Measurements from ENCODE around the gene IRGC. TPM values are rescaled to one million over a fixed set of nuclear protein-coding genes. Genes with fewer than 3 reads are reported as not detected.

The IRGC gene
- total and polyA plus RNA-seq, 9 of the 15 experiments (the other 6 are each of a cell fraction or from before 2014, with no cell fraction given) = not detected

DNA sequence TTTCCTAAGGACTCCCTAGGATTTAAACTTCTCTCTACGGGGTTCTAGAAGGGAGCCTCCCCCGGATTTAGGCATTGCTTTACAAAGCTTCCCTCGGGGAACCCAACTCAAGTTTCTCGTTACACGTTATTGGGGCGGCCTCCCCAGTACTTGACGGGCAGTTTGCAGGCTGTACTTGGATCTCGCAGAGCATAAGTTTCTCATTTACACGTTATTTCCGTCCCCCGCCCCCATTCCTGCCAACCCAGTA lies 38.3 kb downstream of the IRGC start:
- intact Hi-C loops (cut with micrococcal nuclease) = no loop called here
- 0 out of 4 replicates have a peak, but pooled peaks of 1 of the 2 experiments have one; percentile 39 for TF ChIP-seq SIN3A (IDR thresholded peaks at IDR 0.05; ENCODE audit: borderline replicate concordance in 2 of 2, control insufficient read depth in 1 of 2, low read depth in 2 of 2, low read length in 2 of 2)
- no peak for TF ChIP-seq PTBP1 (IDR thresholded peaks at IDR 0.05; ENCODE audit: low read depth, low read length)
- TF ChIP-seq CAMTA2 (CRISPR knock-in tag; conservative IDR thresholded peaks at IDR 0.05) = no peak
- TF ChIP-seq SNRNP70 (optimal IDR thresholded peaks at IDR 0.05; ENCODE audit: low read depth, low read length) = no peak
- TF ChIP-seq PHF21A (IDR thresholded peaks at IDR 0.05; ENCODE audit: borderline replicate concordance, low read depth) = peak; percentile 50; the same call in 1 of the 2 replicates
- no peak for TF ChIP-seq LARP7 (IDR thresholded peaks at IDR 0.05)
- TF ChIP-seq ZEB2 (IDR thresholded peaks at IDR 0.05) = no peak
- no peak; the same call in 1 of the 2 replicates for TF ChIP-seq FOXP1 (CRISPR knock-in tag; IDR thresholded peaks at IDR 0.05)
- TF ChIP-seq RREB1 (CRISPR knock-in tag; IDR thresholded peaks at IDR 0.05) = no peak
- no peak for TF ChIP-seq PRMT5 (CRISPR knock-in tag; IDR thresholded peaks at IDR 0.05)
- TF ChIP-seq ZNF12 (CRISPR knock-in tag; IDR thresholded peaks at IDR 0.05) = 0 out of 2 replicates have a peak, but pooled peaks have one; percentile 57
- TF ChIP-seq, protein P1, sequence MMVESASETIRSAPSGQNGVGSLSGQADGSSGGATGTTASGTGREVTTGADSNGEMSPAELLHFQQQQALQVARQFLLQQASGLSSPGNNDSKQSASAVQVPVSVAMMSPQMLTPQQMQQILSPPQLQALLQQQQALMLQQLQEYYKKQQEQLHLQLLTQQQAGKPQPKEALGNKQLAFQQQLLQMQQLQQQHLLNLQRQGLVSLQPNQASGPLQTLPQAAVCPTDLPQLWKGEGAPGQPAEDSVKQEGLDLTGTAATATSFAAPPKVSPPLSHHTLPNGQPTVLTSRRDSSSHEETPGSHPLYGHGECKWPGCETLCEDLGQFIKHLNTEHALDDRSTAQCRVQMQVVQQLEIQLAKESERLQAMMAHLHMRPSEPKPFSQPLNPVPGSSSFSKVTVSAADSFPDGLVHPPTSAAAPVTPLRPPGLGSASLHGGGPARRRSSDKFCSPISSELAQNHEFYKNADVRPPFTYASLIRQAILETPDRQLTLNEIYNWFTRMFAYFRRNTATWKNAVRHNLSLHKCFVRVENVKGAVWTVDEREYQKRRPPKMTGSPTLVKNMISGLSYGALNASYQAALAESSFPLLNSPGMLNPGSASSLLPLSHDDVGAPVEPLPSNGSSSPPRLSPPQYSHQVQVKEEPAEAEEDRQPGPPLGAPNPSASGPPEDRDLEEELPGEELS (CRISPR knock-in tag; IDR thresholded peaks at IDR 0.05; ENCODE audit: borderline replicate concordance) = no peak
- TF ChIP-seq ASH1L (IDR thresholded peaks at IDR 0.05; ENCODE audit: borderline replicate concordance, low read depth, partially characterized antibody) = no peak
- TF ChIP-seq ZFPM2 (CRISPR knock-in tag; IDR thresholded peaks at IDR 0.05) = no peak
- TF ChIP-seq, protein P2, sequence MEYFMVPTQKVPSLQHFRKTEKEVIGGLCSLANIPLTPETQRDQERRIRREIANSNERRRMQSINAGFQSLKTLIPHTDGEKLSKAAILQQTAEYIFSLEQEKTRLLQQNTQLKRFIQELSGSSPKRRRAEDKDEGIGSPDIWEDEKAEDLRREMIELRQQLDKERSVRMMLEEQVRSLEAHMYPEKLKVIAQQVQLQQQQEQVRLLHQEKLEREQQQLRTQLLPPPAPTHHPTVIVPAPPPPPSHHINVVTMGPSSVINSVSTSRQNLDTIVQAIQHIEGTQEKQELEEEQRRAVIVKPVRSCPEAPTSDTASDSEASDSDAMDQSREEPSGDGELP (CRISPR knock-in tag; IDR thresholded peaks at IDR 0.05; ENCODE audit: borderline replicate concordance) = no peak
- TF ChIP-seq SOX6 (IDR thresholded peaks at IDR 0.05) = no peak

More for the DNA sequence above, 38.3 kb downstream of the IRGC start:
- POLR2A ChIA-PET = interaction anchor here (0.6 to 8.6 kb wide), 7 partner anchors 8 to 43 kb away, joined by 3 to 71 read pairs (median 5); no protein-coding TSS in a partner anchor
- no peaks in the 10 kb centered on the region for H3K27me3 ChIP-seq (ENCODE audit: control insufficient read depth in 2 of 2, insufficient read depth in 2 of 2, low read length in 2 of 2)
- no peak for FAIRE-seq
- TSS peak; percentile 78 for BruUV-seq (replicated peaks)
- peak overlapping the region; percentile 100 for H3K27ac ChIP-seq (ENCODE audit: extremely low read depth, low read depth, low read length)
- peaks cover 54% of the 10 kb centered on the region for H3K79me2 ChIP-seq (ENCODE audit: control insufficient read depth, insufficient read depth, low read length)
- H3K9ac ChIP-seq (ENCODE audit: insufficient read depth in 1 of 2, low read depth in 2 of 2, low read length in 2 of 2) = peak overlapping the region; percentile 99 to 100
- peaks cover 36 to 37% of the 10 kb centered on the region in 2 experiments for H3K4me1 ChIP-seq (replicated peaks in 1 of 2; ENCODE audit: control insufficient read depth in 2 of 2, insufficient read depth in 2 of 2, low read length in 2 of 2)
- WGBS (ENCODE audit: insufficient coverage, low coverage, missing lambda C conversion rate) = 2% methylated on average over 11 of the region's 11 CpGs
- in situ Hi-C loops (cut with MboI) = no loop called here
- ATAC-seq = no peak
- no peaks in the 10 kb centered on the region for H4K20me1 ChIP-seq (replicated peaks; ENCODE audit: control insufficient read depth, insufficient read depth, low read length)
- DNase-seq (ENCODE audit: extremely low read depth in 1 of 4, low spot score in 3 of 4) = no peak
- H3K9me3 ChIP-seq (replicated peaks; ENCODE audit: control insufficient read depth, insufficient read depth, low read depth, low read length) = no peaks in the 10 kb centered on the region
- peak overlapping the region; percentile 77 for H2AFZ ChIP-seq (ENCODE audit: low read depth, low read length)
- CTCF ChIA-PET (ENCODE audit: low intra/inter-chr PET ratio) = interaction anchor here (1.6 kb wide), 1 partner anchor 32 kb away, joined by 3 read pairs; no protein-coding TSS in a partner anchor
- H3K9me1 ChIP-seq (ENCODE audit: control insufficient read depth, insufficient read depth, low read length) = no peaks in the 10 kb centered on the region
- H3K4me2 ChIP-seq (ENCODE audit: insufficient read depth, low read length) = peak overlapping the region; percentile 93
- H3K36me3 ChIP-seq (ENCODE audit: control insufficient read depth, insufficient read depth, low read length) = peaks cover 42% of the 10 kb centered on the region
- peak overlapping the region; percentile 70 for H3K4me3 ChIP-seq

Measured in K562 (cell line).